IMR-90 (cell line): ENCODE measurements around the gene RBM11. TPM values are rescaled to one million over a fixed set of nuclear protein-coding genes. Genes with fewer than 3 reads are reported as not detected.

ENCODE experiments used
- ATAC-seq: fragments of 200-7000 bp; cut with Tn5 transposase; 2 replicates; pipeline ENCODE4 v1.9.1; 2020; ENCODE audit warnings: low read depth, mild to moderate bottlenecking, moderate library complexity
- BruUV-seq: library from RNA; stranded (reverse); fragments of 400-500 nt; replicated peaks from 2 replicates; lab custom pipeline; 2021; lab: Mats Ljungman, UMichigan
- CTCF ChIA-PET: fragments of 300-600 bp; formaldehyde crosslinking; extraction: SDS; loops from one replicate; lab custom pipeline; 2021; ENCODE audit warnings: antibody characterized with exemption; lab: Yijun Ruan, JAX
- POLR2A ChIA-PET: fragments of 300-600 bp; sonication (Branson Sonifier 250); formaldehyde crosslinking; loops from one replicate; lab custom pipeline; 2022; ENCODE audit warnings: antibody characterized with exemption; ENCODE audit not compliant: unreplicated experiment; lab: Charles Lee
- DNase-seq: peaks from one replicate; pipeline ENCODE4 v3.0.0; 2013
- H2AFZ ChIP-seq: replicated peaks from 2 replicates; pipeline ENCODE3; 2013; ENCODE audit warnings: low read length, mild to moderate bottlenecking; ENCODE audit not compliant: poor library complexity
- H2AK5ac ChIP-seq: 2 replicates; pipeline ENCODE4 v1.6.1; 2013; ENCODE audit warnings: low read depth, low read length, inconsistent platforms
- H2AK9ac ChIP-seq: replicated peaks from 2 replicates; pipeline ENCODE3; 2013; ENCODE audit warnings: mild to moderate bottlenecking, low read depth, low read length, moderate library complexity; ENCODE audit not compliant: poor library complexity
- H2BK120ac ChIP-seq: 2 replicates; pipeline ENCODE4 v1.6.1; 2013; ENCODE audit warnings: low read depth, low read length, inconsistent platforms
- H2BK15ac ChIP-seq: 3 replicates; pipeline ENCODE4 v1.6.1; 2013; ENCODE audit warnings: low read depth, low read length, inconsistent platforms
- H2BK20ac ChIP-seq: 2 replicates; pipeline ENCODE4 v1.6.1; 2013; ENCODE audit warnings: low read depth, mild to moderate bottlenecking, inconsistent platforms, low read length, moderate library complexity
- H2BK5ac ChIP-seq: 2 replicates; pipeline ENCODE4 v1.6.1; 2013; ENCODE audit warnings: mild to moderate bottlenecking, low read depth, low read length, inconsistent platforms; ENCODE audit not compliant: poor library complexity, severe bottlenecking
- H3K14ac ChIP-seq: replicated peaks from 2 replicates; pipeline ENCODE4 v1.6.1; 2013; ENCODE audit warnings: low read depth, low read length, inconsistent platforms
- H3K18ac ChIP-seq: 2 replicates; pipeline ENCODE4 v1.6.1; 2013; ENCODE audit warnings: low read depth, low read length, control low read depth
- H3K23ac ChIP-seq: 2 replicates; pipeline ENCODE4 v1.6.1; 2013; ENCODE audit warnings: low read depth, low read length, inconsistent platforms
- H3K27ac ChIP-seq: 2 replicates; pipeline ENCODE4 v1.5.1; 2013; ENCODE audit warnings: mild to moderate bottlenecking, control low read depth, low read length; ENCODE audit not compliant: insufficient read depth
- H3K27me3 ChIP-seq: 2 replicates; pipeline ENCODE4 v1.6.1; 2013; ENCODE audit warnings: low read length; ENCODE audit not compliant: control insufficient read depth, insufficient read depth
- H3K36me3 ChIP-seq: 2 replicates; pipeline ENCODE4 v1.6.1; 2013; ENCODE audit warnings: low read length, mixed read lengths; ENCODE audit not compliant: control insufficient read depth, insufficient read depth
- H3K4ac ChIP-seq: 2 replicates; pipeline ENCODE4 v1.6.1; 2013; ENCODE audit warnings: low read depth, low read length, inconsistent platforms
- H3K4me1 ChIP-seq: 2 replicates; pipeline ENCODE4 v1.6.1; 2013; ENCODE audit warnings: low read length, mixed read lengths; ENCODE audit not compliant: control insufficient read depth, insufficient read depth
- H3K4me2 ChIP-seq: 2 replicates; pipeline ENCODE4 v1.6.1; 2013; ENCODE audit warnings: low read depth, mild to moderate bottlenecking, control low read depth, low read length, moderate library complexity
- H3K4me3 ChIP-seq: 2 replicates; pipeline ENCODE4 v1.5.1; 2013; ENCODE audit warnings: low read depth, mild to moderate bottlenecking, control low read depth, low read length, moderate library complexity; ENCODE audit not compliant: insufficient read depth
- H3K56ac ChIP-seq: 2 replicates; pipeline ENCODE4 v1.6.1; 2013; ENCODE audit warnings: low read length, inconsistent platforms; ENCODE audit not compliant: insufficient read depth; ENCODE audit errors: extremely low read depth
- H3K79me1 ChIP-seq, 2 experiments: 2 replicates each; pipeline ENCODE4 v1.6.1; 2013; ENCODE audit warnings: low read length in 2 of 2, inconsistent platforms in 1 of 2, low read depth in 1 of 2
- H3K9ac ChIP-seq: 2 replicates; pipeline ENCODE4 v1.6.1; 2013; ENCODE audit warnings: low read depth, low read length, control low read depth
- H3K9me1 ChIP-seq: 2 replicates; pipeline ENCODE4 v1.6.1; 2013; ENCODE audit warnings: low read length, inconsistent platforms; ENCODE audit not compliant: insufficient read depth
- H3K9me3 ChIP-seq: 2 replicates; pipeline ENCODE4 v1.6.1; 2013; ENCODE audit warnings: low read length; ENCODE audit not compliant: control insufficient read depth, insufficient read depth
- H4K20me1 ChIP-seq: 2 replicates; pipeline ENCODE4 v1.6.1; 2013; ENCODE audit warnings: low read length, inconsistent platforms; ENCODE audit not compliant: insufficient read depth
- H4K5ac ChIP-seq: 2 replicates; pipeline ENCODE4 v1.6.1; 2013; ENCODE audit warnings: mild to moderate bottlenecking, low read depth, low read length, control low read depth
- H4K8ac ChIP-seq, 2 experiments: 2 replicates each; pipeline ENCODE4 v1.6.1; 2013; ENCODE audit warnings: low read depth in 2 of 2, low read length in 2 of 2, control low read depth in 1 of 2, inconsistent platforms in 1 of 2
- H4K91ac ChIP-seq: 2 replicates; pipeline ENCODE4 v1.6.1; 2013; ENCODE audit warnings: low read depth, low read length, inconsistent platforms; ENCODE audit not compliant: insufficient read depth
- BHLHE40 ChIP-seq: fragments of 150-350 bp; IDR thresholded peaks from 2 replicates; pipeline ENCODE4 v1.6.1; 2016; ENCODE audit warnings: mild to moderate bottlenecking, low read depth, low read length
- CEBPB ChIP-seq: IDR thresholded peaks from 2 replicates; pipeline ENCODE4 v1.6.1; 2012; ENCODE audit warnings: low read depth, low read length, improper control_type of control experiment
- CHD1 ChIP-seq: IDR thresholded peaks from 2 replicates; pipeline ENCODE4 v1.6.1; 2012; ENCODE audit warnings: low read depth, low read length, improper control_type of control experiment
- CTCF ChIP-seq: conservative IDR thresholded peaks from 2 replicates; pipeline ENCODE4 v1.5.1; 2012; ENCODE audit warnings: mild to moderate bottlenecking, low read depth, low read length, improper control_type of control experiment
- ELK1 ChIP-seq: fragments of 150-350 bp; IDR thresholded peaks from 2 replicates; pipeline ENCODE4 v1.6.1; 2016; ENCODE audit warnings: low read depth, mild to moderate bottlenecking, low read length, moderate library complexity, borderline replicate concordance
- FOS ChIP-seq: fragments of 150-350 bp; IDR thresholded peaks from 2 replicates; pipeline ENCODE4 v1.6.1; 2016; ENCODE audit warnings: low read depth, low read length
- MAFK ChIP-seq: IDR thresholded peaks from 2 replicates; pipeline ENCODE4 v1.6.1; 2012; ENCODE audit warnings: low read depth, low read length, improper control_type of control experiment
- MAZ ChIP-seq: IDR thresholded peaks from 2 replicates; pipeline ENCODE4 v1.6.1; 2012; ENCODE audit warnings: low read depth, mild to moderate bottlenecking, low read length, improper control_type of control experiment, moderate library complexity, borderline replicate concordance
- MXI1 ChIP-seq: IDR thresholded peaks from 2 replicates; pipeline ENCODE4 v1.6.1; 2012; ENCODE audit warnings: low read depth, mild to moderate bottlenecking, low read length, moderate library complexity, borderline replicate concordance
- NFE2L2 ChIP-seq: fragments of 150-350 bp; IDR thresholded peaks from 2 replicates; pipeline ENCODE4 v1.6.1; 2016; ENCODE audit warnings: low read depth, mild to moderate bottlenecking, low read length
- POLR2A ChIP-seq: IDR thresholded peaks from 2 replicates; pipeline ENCODE4 v1.6.1; 2012; ENCODE audit warnings: mild to moderate bottlenecking, low read depth, low read length
- RAD21 ChIP-seq: IDR thresholded peaks from 2 replicates; pipeline ENCODE4 v1.6.1; 2012; ENCODE audit warnings: low read length, improper control_type of control experiment
- RCOR1 ChIP-seq: IDR thresholded peaks from 2 replicates; pipeline ENCODE4 v1.6.1; 2012; ENCODE audit warnings: mild to moderate bottlenecking, low read length, improper control_type of control experiment; ENCODE audit not compliant: insufficient replicate concordance
- RFX5 ChIP-seq: IDR thresholded peaks from 2 replicates; pipeline ENCODE4 v1.8.0; 2012; ENCODE audit warnings: low read depth, mild to moderate bottlenecking, low read length, moderate library complexity
- SMC3 ChIP-seq: fragments of 150-350 bp; IDR thresholded peaks from 2 replicates; pipeline ENCODE4 v1.6.1; 2016; ENCODE audit warnings: low read depth, mild to moderate bottlenecking, antibody characterized with exemption, low read length, moderate library complexity
- USF2 ChIP-seq: fragments of 150-350 bp; IDR thresholded peaks from 2 replicates; pipeline ENCODE4 v1.6.1; 2017; ENCODE audit warnings: mild to moderate bottlenecking, antibody characterized with exemption, low read length, low read depth
- dilution Hi-C: fragments of 300-500 bp; cut with HindIII; formaldehyde crosslinking; loops from one replicate; pipeline ENCODE4 v1.14.3; 2018; ENCODE audit warnings: low sequenced_read_pairs; ENCODE audit not compliant: unreplicated experiment
- in situ Hi-C: fragments of 300-500 bp; cut with MboI; formaldehyde crosslinking; loops from 3 replicates; pipeline ENCODE4 v1.14.3; 2019; ENCODE audit warnings: low sequenced_read_pairs, inconsistent platforms, mixed read lengths
- intact Hi-C: fragments of 100-400 bp; cut with micrococcal nuclease; formaldehyde crosslinking; loops from 2 replicates; pipeline ENCODE4 v1.10.0; 2022
- polyA plus RNA-seq, 3 experiments: library from polyadenylated mRNA; depleted of rRNA; stranded (reverse); fragments of >200 nt; gene quantifications; 2 replicates each; pipeline ENCODE4 v1.2.3, GENCODE V29; 2012; ENCODE audit warnings: low replicate concordance in 1 of 3
- total RNA-seq: library from RNA; depleted of rRNA; stranded (reverse); fragments of >200 nt; gene quantifications from 2 replicates; pipeline ENCODE4 v1.2.3, GENCODE V29; 2012

Gene RBM11
- total and polyA plus RNA-seq, 2 of the 4 experiments (the other 2 are of a cell fraction) = 0.10 to 0.18 TPM

DNA sequence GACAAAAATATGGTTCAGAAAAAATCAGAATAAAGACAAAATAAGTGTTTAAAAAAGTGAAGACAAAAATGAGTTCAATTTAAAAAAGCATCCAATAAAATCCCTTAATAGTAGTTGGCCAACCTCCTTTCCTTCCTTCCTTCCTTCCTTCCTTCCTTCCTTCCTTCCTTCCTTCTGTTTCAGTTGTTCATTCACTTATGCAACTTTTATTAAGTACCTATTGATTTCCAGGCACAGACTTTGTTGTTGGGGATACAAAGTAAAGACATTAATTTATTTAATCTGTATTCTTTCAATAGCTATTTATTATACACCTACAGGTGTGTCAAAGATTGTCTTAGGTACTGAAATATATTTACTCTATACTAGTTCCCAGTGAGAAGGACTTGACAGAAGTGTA, 2.8 kb upstream of the RBM11 start:
- in situ Hi-C loops = no loop called here
- H3K14ac ChIP-seq = no peak overlapping the region
- no peak overlapping the region for H3K56ac ChIP-seq
- H3K27ac ChIP-seq = no peak overlapping the region
- no peak for TF ChIP-seq CEBPB
- no peak for TF ChIP-seq MAZ
- TF ChIP-seq RAD21 = no peak
- TF ChIP-seq MAFK = no peak
- TF ChIP-seq MXI1 = no peak
- no peak for TF ChIP-seq FOS
- no peak for TF ChIP-seq RCOR1
- TF ChIP-seq NFE2L2 = no peak
- no peak for TF ChIP-seq RFX5
- TF ChIP-seq CTCF = no peak
- no peak for TF ChIP-seq USF2
- no peak for TF ChIP-seq ELK1
- no peak for TF ChIP-seq POLR2A
- no peak for TF ChIP-seq BHLHE40
- TF ChIP-seq SMC3 = no peak
- TF ChIP-seq CHD1 = no peak
- ATAC-seq (no peak), DNase-seq (no peak)
- CTCF ChIA-PET = no interaction called here
- no peak overlapping the region for H3K4me2 ChIP-seq
- H3K79me1 ChIP-seq = no peaks in the 10 kb centered on the region
- no peak overlapping the region for H2BK120ac ChIP-seq
- H4K91ac ChIP-seq = no peak overlapping the region
- H2AK9ac ChIP-seq = no peak overlapping the region
- H3K23ac ChIP-seq = no peak overlapping the region
- no peak overlapping the region for H4K5ac ChIP-seq
- H3K36me3 ChIP-seq = no peaks in the 10 kb centered on the region
- no peak overlapping the region for H3K9ac ChIP-seq
- no peak overlapping the region for H2BK5ac ChIP-seq
- H3K9me3 ChIP-seq = no peaks in the 10 kb centered on the region
- dilution Hi-C loops = no loop called here
- no peak overlapping the region for H2AFZ ChIP-seq
- H3K27me3 ChIP-seq = no peaks in the 10 kb centered on the region
- no peak overlapping the region for H3K4me3 ChIP-seq
- H2BK15ac ChIP-seq = no peak overlapping the region
- BruUV-seq = no TSS peak
- H3K4me1 ChIP-seq = no peaks in the 10 kb centered on the region
- H2AK5ac ChIP-seq = no peak overlapping the region
- H2BK20ac ChIP-seq = no peak overlapping the region
- no peaks in the 10 kb centered on the region for H4K20me1 ChIP-seq
- no peak overlapping the region for H3K4ac ChIP-seq
- POLR2A ChIA-PET = no interaction called here
- H3K9me1 ChIP-seq = no peaks in the 10 kb centered on the region
- H3K18ac ChIP-seq = no peak overlapping the region
- H4K8ac ChIP-seq = no peak overlapping the region
- intact Hi-C loops = no loop called here
